Body of pancreas (tissue), 4 donors: ENCODE results near the gene JAKMIP3.

ENCODE experiments used
- POLR2A ChIP-seq, 3 donors: fragments of 450-650 bp; IDR thresholded peaks; one replicate each; pipeline ENCODE4 v1.6.1; 2016; ENCODE audit warnings: antibody characterized with exemption in 3 of 3, mild to moderate bottlenecking in 2 of 3
- TF ChIP-seq, protein P1 (sequence below), 7 experiments: fragments of 450-650 bp in 4 of 7; fragments of 200-600 bp in 3 of 7; sonication (generic) in 3 of 7; IDR thresholded peaks; one replicate each; pipeline ENCODE4 v1.5.1; 2016 to 2019; ENCODE audit warnings: antibody characterized with exemption in 7 of 7

DNA sequence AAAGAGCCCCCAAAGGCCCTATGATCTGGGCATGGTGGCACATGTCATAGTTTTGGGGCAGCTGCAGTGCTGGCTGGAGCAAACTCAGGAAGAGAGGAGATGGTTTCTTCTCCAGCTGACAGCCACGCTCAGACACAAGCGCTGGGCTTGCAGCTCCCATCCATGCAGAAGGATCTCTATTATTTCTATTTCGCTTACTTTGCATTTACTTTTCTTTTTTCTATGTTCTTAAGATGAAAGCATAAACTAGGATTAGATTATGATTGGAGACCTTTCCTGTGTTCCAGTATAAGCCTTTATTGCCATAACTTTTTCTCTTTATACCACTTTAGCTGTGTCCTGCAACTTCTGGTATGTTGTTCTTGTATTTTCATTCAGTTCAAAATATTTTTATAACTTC is 5.0 kb downstream of the JAKMIP3 start:
- TF ChIP-seq, protein P1, sequence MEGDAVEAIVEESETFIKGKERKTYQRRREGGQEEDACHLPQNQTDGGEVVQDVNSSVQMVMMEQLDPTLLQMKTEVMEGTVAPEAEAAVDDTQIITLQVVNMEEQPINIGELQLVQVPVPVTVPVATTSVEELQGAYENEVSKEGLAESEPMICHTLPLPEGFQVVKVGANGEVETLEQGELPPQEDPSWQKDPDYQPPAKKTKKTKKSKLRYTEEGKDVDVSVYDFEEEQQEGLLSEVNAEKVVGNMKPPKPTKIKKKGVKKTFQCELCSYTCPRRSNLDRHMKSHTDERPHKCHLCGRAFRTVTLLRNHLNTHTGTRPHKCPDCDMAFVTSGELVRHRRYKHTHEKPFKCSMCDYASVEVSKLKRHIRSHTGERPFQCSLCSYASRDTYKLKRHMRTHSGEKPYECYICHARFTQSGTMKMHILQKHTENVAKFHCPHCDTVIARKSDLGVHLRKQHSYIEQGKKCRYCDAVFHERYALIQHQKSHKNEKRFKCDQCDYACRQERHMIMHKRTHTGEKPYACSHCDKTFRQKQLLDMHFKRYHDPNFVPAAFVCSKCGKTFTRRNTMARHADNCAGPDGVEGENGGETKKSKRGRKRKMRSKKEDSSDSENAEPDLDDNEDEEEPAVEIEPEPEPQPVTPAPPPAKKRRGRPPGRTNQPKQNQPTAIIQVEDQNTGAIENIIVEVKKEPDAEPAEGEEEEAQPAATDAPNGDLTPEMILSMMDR (IDR thresholded peaks at IDR 0.05) = no peak
- TF ChIP-seq POLR2A (IDR thresholded peaks at IDR 0.05) = no peak
